ENCODE measurements around the gene PAK1.

DNA sequence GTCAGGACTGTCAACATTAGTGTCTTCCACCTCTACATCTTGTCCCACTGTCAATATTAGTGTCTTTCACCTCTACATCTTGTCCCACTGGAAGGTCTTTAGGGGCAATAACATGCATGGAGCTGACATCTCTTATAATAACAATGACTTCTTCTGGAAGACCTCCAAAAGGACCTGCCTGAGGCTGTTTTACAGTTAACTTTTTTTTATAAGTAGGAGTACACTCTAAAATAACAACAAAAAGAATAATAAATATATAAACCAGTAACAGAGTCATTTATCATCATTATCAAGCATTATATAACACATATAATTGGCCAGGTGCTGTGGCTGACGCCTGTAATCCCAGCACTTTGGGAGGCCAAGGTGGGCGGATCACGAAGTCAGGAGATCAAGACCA lies 57.5 kb downstream of the PAK1 start:
- TF ChIP-seq EZH2 (IDR thresholded peaks at IDR 0.05; ENCODE audit: low read length): no peak
- TF ChIP-seq, protein P1, sequence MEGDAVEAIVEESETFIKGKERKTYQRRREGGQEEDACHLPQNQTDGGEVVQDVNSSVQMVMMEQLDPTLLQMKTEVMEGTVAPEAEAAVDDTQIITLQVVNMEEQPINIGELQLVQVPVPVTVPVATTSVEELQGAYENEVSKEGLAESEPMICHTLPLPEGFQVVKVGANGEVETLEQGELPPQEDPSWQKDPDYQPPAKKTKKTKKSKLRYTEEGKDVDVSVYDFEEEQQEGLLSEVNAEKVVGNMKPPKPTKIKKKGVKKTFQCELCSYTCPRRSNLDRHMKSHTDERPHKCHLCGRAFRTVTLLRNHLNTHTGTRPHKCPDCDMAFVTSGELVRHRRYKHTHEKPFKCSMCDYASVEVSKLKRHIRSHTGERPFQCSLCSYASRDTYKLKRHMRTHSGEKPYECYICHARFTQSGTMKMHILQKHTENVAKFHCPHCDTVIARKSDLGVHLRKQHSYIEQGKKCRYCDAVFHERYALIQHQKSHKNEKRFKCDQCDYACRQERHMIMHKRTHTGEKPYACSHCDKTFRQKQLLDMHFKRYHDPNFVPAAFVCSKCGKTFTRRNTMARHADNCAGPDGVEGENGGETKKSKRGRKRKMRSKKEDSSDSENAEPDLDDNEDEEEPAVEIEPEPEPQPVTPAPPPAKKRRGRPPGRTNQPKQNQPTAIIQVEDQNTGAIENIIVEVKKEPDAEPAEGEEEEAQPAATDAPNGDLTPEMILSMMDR (optimal IDR thresholded peaks at IDR 0.05 in 1 of 3, IDR thresholded peaks at IDR 0.05 in 1 of 3, conservative IDR thresholded peaks at IDR 0.05 in 1 of 3; ENCODE audit: extremely low read depth in 1 of 3, insufficient read depth in 2 of 3, low read length in 3 of 3): no peak
